GM12801 (cell line): Measurements from ENCODE around the gene AKT3.

Source experiments
- TF ChIP-seq, protein P1 (sequence below): IDR thresholded peaks from one replicate; pipeline ENCODE4 v1.5.1; 2011; ENCODE audit warnings: control low read depth; ENCODE audit not compliant: insufficient read length; ENCODE audit errors: extremely low read depth

AKT3 gene

DNA sequence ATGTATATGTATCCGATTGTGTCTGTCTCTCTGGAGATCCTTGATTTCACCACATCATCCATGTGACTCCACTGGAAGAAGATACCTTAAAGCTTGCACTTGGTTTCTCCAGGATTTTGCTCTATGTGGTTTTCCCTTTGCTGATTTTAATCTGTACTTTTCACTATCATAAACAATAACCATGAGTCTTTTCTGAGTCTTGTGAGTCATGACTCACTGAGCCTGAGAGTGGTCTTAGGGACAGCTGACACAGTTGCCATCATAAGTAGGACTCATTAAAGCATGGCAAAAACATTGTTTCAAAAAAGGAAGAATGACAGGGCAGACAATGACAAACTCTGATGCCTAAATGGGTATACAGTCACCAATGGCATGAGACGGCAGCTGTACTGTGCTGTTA, 226.2 kb downstream of the AKT3 start:
- TF ChIP-seq, protein P1, sequence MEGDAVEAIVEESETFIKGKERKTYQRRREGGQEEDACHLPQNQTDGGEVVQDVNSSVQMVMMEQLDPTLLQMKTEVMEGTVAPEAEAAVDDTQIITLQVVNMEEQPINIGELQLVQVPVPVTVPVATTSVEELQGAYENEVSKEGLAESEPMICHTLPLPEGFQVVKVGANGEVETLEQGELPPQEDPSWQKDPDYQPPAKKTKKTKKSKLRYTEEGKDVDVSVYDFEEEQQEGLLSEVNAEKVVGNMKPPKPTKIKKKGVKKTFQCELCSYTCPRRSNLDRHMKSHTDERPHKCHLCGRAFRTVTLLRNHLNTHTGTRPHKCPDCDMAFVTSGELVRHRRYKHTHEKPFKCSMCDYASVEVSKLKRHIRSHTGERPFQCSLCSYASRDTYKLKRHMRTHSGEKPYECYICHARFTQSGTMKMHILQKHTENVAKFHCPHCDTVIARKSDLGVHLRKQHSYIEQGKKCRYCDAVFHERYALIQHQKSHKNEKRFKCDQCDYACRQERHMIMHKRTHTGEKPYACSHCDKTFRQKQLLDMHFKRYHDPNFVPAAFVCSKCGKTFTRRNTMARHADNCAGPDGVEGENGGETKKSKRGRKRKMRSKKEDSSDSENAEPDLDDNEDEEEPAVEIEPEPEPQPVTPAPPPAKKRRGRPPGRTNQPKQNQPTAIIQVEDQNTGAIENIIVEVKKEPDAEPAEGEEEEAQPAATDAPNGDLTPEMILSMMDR, result no peak

DNA sequence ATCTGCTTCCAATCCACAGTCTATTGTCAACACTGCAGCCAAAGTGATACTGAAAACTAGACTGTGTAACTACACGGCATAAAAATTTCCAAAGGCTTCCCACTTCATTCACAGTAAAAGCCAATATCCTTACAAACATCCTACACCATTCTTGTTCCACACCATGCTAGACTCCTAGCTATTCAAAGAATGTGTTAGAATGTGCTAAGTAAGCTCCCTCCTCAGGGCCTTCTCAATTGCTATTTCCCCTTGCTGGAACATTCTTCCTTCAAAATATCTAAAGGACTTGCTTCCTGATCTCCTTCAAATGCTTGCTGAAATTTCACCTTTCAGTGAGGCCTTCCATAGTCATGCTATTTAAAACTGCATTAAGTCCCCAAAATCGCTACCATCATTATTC, 228.1 kb downstream of the AKT3 start:
- TF ChIP-seq, protein P1, result no peak

DNA sequence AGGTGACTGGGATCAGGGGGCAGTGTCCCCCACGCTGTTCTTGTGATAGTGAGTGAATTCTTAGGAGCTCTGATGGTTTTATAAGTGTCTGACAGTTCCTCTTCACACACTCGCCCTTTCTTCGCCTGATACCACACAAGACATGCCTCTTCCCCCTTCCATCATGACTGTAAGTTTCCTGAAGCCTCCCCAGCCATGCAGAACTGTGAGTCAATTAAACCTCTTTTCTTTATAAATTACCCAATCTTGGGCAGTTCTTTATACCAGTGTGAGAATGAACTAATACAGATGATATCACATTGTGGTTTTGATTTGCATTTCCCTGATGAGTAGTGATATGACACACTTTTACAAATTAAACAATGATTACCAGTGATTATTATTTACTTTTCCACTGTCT, 229.9 kb downstream of the AKT3 start:
- TF ChIP-seq, protein P1, result no peak

DNA sequence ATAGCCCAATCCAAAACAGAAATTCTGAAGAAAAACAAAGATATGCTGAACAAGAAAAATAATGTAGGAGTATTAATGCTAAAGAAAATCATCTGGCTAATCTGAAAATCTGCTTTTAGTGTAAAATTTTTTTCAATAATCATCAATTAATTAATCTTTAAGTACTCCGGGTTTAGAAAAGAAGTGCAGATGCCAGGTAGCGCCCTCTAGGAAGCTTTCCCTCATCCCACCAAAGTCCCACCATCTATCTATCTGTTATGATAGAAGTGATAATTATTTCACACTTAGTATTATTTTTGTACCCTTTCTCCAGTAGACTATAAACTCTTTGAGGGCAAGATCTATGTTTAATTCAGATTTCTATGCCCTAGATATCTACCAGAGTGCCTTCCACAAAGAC, 240.3 kb downstream of the AKT3 start:
- TF ChIP-seq, protein P1, result no peak

DNA sequence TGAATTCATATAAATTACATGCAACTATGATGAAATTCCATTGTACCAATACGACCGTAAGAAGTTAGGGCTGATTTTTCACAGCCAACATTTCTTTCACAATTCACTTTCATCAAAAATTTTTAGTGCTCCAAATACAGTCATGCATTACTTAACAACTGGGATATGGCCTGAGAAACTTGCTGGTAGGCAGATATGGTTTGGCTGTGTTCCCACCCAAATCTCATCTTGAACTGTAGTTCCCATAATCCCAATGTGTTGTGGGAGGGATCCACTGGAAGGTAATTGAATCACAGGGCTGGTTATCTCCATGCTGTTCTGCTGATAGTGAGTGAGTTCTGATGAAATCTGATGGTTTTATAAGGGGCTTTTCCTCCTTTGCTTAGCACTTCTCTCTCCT, 244.4 kb downstream of the AKT3 start:
- TF ChIP-seq, protein P1, result no peak

DNA sequence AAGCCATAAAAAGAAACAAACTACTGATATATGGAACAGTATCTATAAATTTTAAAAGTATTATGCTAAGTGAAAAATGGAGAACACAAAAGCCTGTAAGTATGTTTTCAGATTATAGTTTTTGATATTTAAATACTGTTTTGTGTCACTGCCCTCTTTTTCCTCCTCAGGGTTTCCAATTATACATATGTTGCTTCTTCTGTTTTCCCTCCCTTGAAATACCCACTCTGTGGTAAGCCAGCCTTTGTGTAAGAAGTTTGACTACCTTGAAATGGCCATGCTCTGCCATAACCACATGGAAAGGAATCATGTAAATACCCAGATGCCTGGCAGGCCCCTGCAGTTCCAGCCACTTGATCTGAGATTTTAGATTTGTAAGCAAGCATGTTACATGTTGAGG, 248.3 kb downstream of the AKT3 start:
- TF ChIP-seq, protein P1, result no peak

DNA sequence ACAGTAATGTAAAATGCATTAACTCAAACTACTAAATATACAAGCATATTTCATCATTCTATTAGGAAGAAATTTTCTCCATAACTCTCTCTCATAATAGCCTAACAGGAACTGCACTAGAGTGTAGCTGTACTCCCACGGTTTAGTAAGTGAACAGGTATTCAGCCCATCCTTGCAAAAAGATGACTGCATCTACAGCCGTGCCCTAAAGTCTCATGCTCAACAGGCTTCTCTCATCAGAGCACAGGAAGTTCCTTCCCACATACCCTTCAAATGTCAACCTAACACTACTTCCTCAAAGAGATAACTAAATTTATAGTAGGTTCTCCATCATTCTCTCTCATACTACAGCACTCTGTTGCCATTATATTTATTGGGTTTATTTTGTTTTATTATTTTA, 251.6 kb downstream of the AKT3 start:
- TF ChIP-seq, protein P1, result no peak

DNA sequence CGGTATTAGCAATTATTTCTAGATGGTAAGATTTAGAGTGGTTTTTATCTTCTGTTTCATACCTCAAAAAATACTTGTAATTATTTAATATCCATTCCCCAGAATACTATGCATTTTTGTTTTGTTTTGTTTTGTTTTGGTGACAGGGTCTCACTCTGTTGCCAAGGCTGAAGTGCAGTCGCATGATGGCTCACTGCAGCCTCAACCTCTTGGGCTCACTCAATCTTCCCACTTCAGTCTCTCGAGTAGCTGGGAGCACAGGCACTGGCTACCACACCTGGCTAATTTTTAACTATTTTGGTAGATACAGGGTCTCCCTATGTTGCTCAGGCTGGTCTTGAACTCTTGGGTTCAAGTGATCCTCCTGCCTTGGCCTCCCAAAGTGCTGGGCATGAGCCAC, 252.7 kb downstream of the AKT3 start:
- TF ChIP-seq, protein P1, result no peak
